Right renal cortex interstitium (tissue), 3 donors: ENCODE measurements around the gene KRT23. TPM values are rescaled to one million over a fixed set of nuclear protein-coding genes. Genes with fewer than 3 reads are reported as not detected.

ENCODE experiments used
- DNase-seq, 3 donors: peaks; one replicate each; pipeline ENCODE4 v3.0.0-alpha.2; 2013; ENCODE audit warnings: low read depth in 3 of 3, low spot score in 2 of 3
- polyA plus RNA-seq, 3 donors: library from polyadenylated mRNA; unstranded; fragments of 120-200 nt; gene quantifications; one replicate each; pipeline ENCODE4 v1.2.1, GENCODE V29; 2013; ENCODE audit not compliant: insufficient read length in 3 of 3

The KRT23 gene
- polyA plus RNA-seq, 3 donors = 0.45 to 2.2 (median 2.0) TPM

GRCh38 chr17:40912486-40913210 lies 24.8 kb downstream of the KRT23 start:
- DNase-seq = no peak

- DNase-seq = no peak
Measured at GRCh38 chr17:40910441-40910841, 27.0 kb downstream of the KRT23 start.

- DNase-seq = no peak
Measured at GRCh38 chr17:40909755-40910154, 27.7 kb downstream of the KRT23 start.

- DNase-seq = peak; percentile 43 to 63 (median 55)
Measured at GRCh38 chr17:40909351-40909750, 28.1 kb downstream of the KRT23 start.

- DNase-seq = no peak
Measured at GRCh38 chr17:40906613-40907012, 30.8 kb downstream of the KRT23 start.

GRCh38 chr17:40905370-40905769 lies 32.1 kb downstream of the KRT23 start:
- no peak for DNase-seq

- no peak for DNase-seq
Measured at GRCh38 chr17:40903129-40903847, 34.2 kb downstream of the KRT23 start.

- no peak for DNase-seq
Measured at GRCh38 chr17:40902498-40902897, 34.9 kb downstream of the KRT23 start.

- DNase-seq = no peak
Measured at GRCh38 chr17:40901981-40902474, 35.4 kb downstream of the KRT23 start.

GRCh38 chr17:40900809-40901356 lies 36.6 kb downstream of the KRT23 start:
- DNase-seq = no peak

- no peak for DNase-seq
Measured at GRCh38 chr17:40896916-40897455, 40.5 kb downstream of the KRT23 start.

- no peak for DNase-seq
Measured at GRCh38 chr17:40895106-40895730, 42.2 kb downstream of the KRT23 start.

GRCh38 chr17:40888196-40888720 lies 49.2 kb downstream of the KRT23 start:
- DNase-seq = no peak

GRCh38 chr17:40886090-40886489 lies 51.4 kb downstream of the KRT23 start:
- no peak for DNase-seq

- DNase-seq = no peak
Measured at GRCh38 chr17:40884708-40885512, 52.5 kb downstream of the KRT23 start, which contains the start of gene KRT20. Gene KRT20, minus strand, starts transcription at chr17:40885242. Its CDS starts 57 bp downstream, at chr17:40885185.

- DNase-seq = no peak
Measured at GRCh38 chr17:40883626-40884334, 53.7 kb downstream of the KRT23 start.

- DNase-seq = no peak
Measured at GRCh38 chr17:40883031-40883430, 54.4 kb downstream of the KRT23 start.

- no peak for DNase-seq
Measured at GRCh38 chr17:40879026-40879425, 58.4 kb downstream of the KRT23 start.

GRCh38 chr17:40878044-40878443 lies 59.4 kb downstream of the KRT23 start:
- no peak for DNase-seq
